GM21576 (cell line): ENCODE results near the gene CABP1.
"Not testable (repeated sequence)": the region's sequence is repeated elsewhere in the genome, so short reads cannot be mapped to it uniquely, and the experiment has no call there.

ENCODE experiments used
- ATAC-seq: cut with Tn5 transposase; IDR thresholded peaks from one replicate; pipeline ENCODE4 v1.9.1; 2021; ENCODE audit warnings: mild to moderate bottlenecking, moderate library complexity; ENCODE audit not compliant: unreplicated experiment

CABP1 gene

GRCh38 chr12:120639771-120640721, at the start of gene CABP1:
CABP1 (plus strand) TSS chr12:120640626; CDS start chr12:120640686, 60 bp downstream.
- no peak for ATAC-seq

- no peak for ATAC-seq
These were observed 49.6 kb upstream of the CABP1 start for GRCh38 chr12:120590741-120591407.

- ATAC-seq: no peak
These were observed 48.0 kb upstream of the CABP1 start for GRCh38 chr12:120592121-120593049.

- no peak for ATAC-seq
These were observed 43.5 kb upstream of the CABP1 start for GRCh38 chr12:120596901-120597300.

- ATAC-seq: no peak
These were observed 42.6 kb upstream of the CABP1 start for GRCh38 chr12:120597861-120598260.

GRCh38 chr12:120598674-120599463, 41.6 kb upstream of the CABP1 start:
- ATAC-seq: no peak

- ATAC-seq: no peak
These were observed 40.5 kb upstream of the CABP1 start for GRCh38 chr12:120599672-120600552.

GRCh38 chr12:120602416-120602815, 38.0 kb upstream of the CABP1 start:
- not testable (repeated sequence) for ATAC-seq

- ATAC-seq: no peak
These were observed 29.9 kb upstream of the CABP1 start for GRCh38 chr12:120610560-120610959.

GRCh38 chr12:120611534-120611933, 28.9 kb upstream of the CABP1 start:
- not testable (repeated sequence) for ATAC-seq

- no peak for ATAC-seq
These were observed 25.6 kb upstream of the CABP1 start for GRCh38 chr12:120614848-120615247.

- not testable (repeated sequence) for ATAC-seq
These were observed 23.2 kb upstream of the CABP1 start for GRCh38 chr12:120617193-120617592.

GRCh38 chr12:120617767-120618166, 22.7 kb upstream of the CABP1 start:
- not testable (repeated sequence) for ATAC-seq

- ATAC-seq: no peak
These were observed 21.3 kb upstream of the CABP1 start for GRCh38 chr12:120618954-120619615.

GRCh38 chr12:120620624-120621023, 19.8 kb upstream of the CABP1 start:
- no peak for ATAC-seq

GRCh38 chr12:120625557-120626419, 14.6 kb upstream of the CABP1 start:
- no peak for ATAC-seq

GRCh38 chr12:120628919-120629318, 11.5 kb upstream of the CABP1 start:
- ATAC-seq: no peak
